AG04449 (cell line): ENCODE measurements around the gene NRG2.

Experiments
- CTCF ChIA-PET: fragments of 350-600 bp; formaldehyde crosslinking; extraction: SDS; loops from one replicate; lab custom pipeline; 2021; ENCODE audit warnings: antibody characterized with exemption; lab: Yijun Ruan, JAX
- POLR2A ChIA-PET: fragments of 400-600, 350-600 bp; formaldehyde crosslinking; extraction: SDS; loops from one replicate; lab custom pipeline; 2020; ENCODE audit warnings: antibody characterized with exemption, inconsistent platforms; lab: Yijun Ruan, JAX
- DNase-seq: peaks from one replicate; pipeline ENCODE4 v3.0.0-alpha.2; 2010; ENCODE audit warnings: low read depth, low spot score
- H3K4me3 ChIP-seq: 2 replicates; pipeline ENCODE4 v1.5.1; 2011; ENCODE audit warnings: low read depth, mild to moderate bottlenecking, control low read depth, low read length
- TF ChIP-seq, protein P1 (sequence below): IDR thresholded peaks from one replicate; pipeline ENCODE4 v1.5.1; 2011; ENCODE audit warnings: mild to moderate bottlenecking, moderate library complexity, low read length, control low read depth, inconsistent platforms; ENCODE audit not compliant: insufficient read depth; ENCODE audit errors: missing control alignments

The NRG2 gene

DNA sequence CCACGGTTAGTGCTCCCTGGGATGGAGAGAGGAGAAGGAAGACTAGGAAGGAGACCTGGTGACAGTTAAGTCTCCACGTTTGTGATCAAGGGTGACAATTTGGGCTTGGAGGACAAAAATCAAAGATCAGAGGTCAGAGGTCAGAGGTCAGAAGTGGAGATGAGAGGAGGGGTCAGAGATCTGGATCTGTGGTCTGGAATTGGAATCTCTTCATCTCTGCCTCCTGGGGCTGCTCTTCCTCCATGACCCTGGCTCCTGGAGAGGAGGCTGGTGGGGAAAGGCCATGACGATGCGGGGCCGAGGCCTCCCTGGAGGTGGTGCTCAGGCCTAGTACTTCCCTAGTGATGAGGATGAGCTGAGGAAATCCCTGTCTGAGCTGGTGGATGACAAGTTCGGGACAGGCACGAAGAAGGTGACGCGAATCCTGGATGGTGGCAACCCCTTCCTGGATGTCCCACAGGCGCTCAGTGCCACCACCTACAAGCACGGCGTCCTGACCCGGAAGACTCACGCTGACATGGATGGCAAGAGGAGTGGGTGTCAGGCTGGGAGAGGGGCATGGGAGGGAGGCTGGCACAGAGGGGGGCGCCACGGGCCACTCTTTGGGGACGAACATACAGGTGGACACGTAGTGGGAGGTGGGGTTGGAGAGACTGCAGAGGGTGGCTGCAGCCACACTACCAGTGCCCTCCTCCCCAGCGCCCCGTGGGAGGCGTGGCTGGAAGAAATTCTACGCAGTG lies 206.5 kb downstream of the NRG2 start:
- H3K4me3 ChIP-seq, result no peak overlapping the region
- CTCF ChIA-PET, result no interaction called here
- POLR2A ChIA-PET, result no interaction called here
- no peak for DNase-seq
- TF ChIP-seq, protein P1, sequence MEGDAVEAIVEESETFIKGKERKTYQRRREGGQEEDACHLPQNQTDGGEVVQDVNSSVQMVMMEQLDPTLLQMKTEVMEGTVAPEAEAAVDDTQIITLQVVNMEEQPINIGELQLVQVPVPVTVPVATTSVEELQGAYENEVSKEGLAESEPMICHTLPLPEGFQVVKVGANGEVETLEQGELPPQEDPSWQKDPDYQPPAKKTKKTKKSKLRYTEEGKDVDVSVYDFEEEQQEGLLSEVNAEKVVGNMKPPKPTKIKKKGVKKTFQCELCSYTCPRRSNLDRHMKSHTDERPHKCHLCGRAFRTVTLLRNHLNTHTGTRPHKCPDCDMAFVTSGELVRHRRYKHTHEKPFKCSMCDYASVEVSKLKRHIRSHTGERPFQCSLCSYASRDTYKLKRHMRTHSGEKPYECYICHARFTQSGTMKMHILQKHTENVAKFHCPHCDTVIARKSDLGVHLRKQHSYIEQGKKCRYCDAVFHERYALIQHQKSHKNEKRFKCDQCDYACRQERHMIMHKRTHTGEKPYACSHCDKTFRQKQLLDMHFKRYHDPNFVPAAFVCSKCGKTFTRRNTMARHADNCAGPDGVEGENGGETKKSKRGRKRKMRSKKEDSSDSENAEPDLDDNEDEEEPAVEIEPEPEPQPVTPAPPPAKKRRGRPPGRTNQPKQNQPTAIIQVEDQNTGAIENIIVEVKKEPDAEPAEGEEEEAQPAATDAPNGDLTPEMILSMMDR, result no peak

DNA sequence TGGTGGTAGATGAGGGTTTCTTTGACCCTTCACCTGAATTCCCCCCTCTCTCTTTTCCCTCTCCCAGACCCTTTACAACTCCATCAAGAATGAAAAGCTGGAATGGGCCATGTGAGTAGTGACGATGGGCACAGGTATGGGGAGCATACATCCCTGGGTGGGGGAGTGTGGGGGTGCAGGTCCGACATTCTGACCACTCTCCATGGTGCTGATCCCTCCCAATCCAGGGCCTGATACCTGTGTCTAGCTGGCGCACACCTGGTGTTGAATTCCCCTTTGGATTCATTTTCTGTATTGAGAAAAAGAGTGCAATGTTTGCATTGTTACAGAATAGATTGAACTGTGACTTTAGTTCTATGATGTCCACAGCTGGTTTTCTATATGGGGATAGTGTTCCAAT lies 207.4 kb downstream of the NRG2 start:
- POLR2A ChIA-PET, result no interaction called here
- CTCF ChIA-PET, result no interaction called here

DNA sequence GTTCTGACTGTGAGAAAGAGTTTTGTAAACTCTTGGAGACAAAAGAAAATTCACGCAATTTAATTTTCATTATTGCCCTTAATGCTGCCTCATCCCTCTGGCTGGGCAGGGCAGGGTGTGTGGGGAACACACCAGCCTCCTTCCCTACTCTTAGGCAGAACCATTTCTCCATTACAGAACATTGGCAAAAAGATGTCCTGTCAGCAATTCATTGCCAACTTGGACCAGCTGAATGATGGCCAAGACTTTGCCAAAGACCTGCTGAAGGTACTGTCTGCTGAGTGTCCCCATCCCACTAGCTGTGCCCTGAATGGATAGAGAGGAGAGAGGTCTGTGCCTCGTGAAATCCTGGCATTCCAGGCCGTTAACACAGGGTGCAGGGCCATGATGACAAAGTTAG lies 209.6 kb downstream of the NRG2 start:
- H3K4me3 ChIP-seq, result no peak overlapping the region
- ChIA-PET POLR2A (no interaction called here), CTCF (interaction anchor here (0.9 to 3.0 kb wide), 3 partner anchors 10 to 45 kb away, joined by 3 to 14 read pairs (median 5); no protein-coding TSS in a partner anchor)
- DNase-seq, result no peak
- TF ChIP-seq, protein P1, result no peak

More for the DNA sequence above, 207.4 kb downstream of the NRG2 start:
- DNase-seq, result no peak
- no peak overlapping the region for H3K4me3 ChIP-seq
- TF ChIP-seq, protein P1, result no peak

DNA sequence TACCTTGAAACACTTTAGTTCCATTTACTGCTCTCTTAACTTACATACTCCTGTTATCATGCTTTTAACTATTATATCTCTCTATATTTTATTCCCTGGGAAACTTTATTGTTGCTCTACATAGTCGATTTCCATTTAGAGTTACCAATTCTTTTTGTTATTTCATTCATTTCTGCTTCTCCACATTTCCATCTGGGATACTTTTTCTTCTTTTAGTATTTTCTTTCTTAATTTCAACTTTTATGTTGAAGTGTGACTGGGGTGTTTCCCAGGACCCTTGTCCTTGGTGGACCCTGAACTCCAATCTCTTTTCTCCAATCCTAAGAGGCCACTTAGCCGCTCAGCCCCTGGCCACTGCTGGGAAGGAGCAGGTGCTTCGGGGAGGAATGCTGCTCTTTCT lies 211.5 kb downstream of the NRG2 start:
- DNase-seq, result no peak
- TF ChIP-seq, protein P1, result no peak
- H3K4me3 ChIP-seq, result no peak overlapping the region
- ChIA-PET POLR2A (no interaction called here), CTCF (interaction anchor here (0.7 to 3.0 kb wide), 4 partner anchors 12 to 45 kb away, joined by 3 to 14 read pairs (median 4); no protein-coding TSS in a partner anchor)

DNA sequence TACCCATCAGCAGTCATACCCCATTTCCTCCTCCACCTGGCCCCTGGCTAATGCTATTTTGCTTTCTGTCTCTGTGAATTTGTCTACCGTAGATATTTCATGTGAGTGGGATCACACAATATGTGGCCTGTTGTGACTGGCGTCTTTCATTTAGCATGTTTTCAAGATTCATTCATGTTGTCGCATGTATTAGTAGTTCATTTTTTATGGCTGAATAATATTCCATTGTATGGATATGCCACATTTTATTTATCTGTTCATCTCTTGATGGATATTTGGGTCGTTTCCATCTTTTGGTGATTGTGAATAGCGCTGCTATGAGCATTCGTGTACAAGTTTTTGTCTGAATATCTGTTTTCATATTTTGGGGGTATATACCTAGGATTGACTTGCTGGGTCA lies 213.6 kb downstream of the NRG2 start:
- no peak overlapping the region for H3K4me3 ChIP-seq
- no peak for DNase-seq
- TF ChIP-seq, protein P1, result no peak
- ChIA-PET POLR2A (no interaction called here), CTCF (no interaction called here)

DNA sequence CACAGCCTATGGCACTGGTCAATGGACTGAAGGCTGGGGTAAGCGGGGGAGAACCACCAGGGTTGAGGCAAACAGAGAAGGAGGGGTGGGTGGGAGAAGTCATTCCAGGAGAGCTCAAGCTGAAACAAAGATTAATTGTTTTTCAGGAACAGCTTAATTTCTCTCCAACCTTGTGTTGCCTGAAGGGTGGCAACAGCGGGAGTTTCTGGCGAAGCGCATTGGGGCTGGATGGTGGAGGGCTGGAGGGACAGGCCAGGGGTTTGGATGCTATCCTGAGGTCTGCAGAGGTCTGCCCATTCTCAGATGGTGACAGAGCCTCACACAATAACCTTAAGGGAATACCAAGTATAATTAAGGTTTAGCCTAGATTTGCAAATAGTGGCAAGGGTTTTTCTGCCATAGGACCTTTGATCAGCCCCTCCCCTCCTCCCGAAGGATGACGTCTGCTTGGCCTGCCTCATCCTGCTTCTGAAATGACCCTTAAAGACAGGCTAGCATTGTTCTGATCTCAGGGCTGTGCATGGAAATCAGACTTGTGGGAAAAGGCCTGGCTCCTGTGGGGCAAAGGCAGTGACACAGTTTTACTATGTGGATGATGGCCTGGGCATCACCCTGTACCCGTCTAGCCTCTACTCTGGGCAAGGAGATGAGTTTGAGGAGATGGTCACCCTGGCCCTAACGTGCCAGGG lies 214.7 kb downstream of the NRG2 start:
- CTCF ChIA-PET, result no interaction called here
- DNase-seq, result no peak
- POLR2A ChIA-PET, result no interaction called here
- no peak overlapping the region for H3K4me3 ChIP-seq
- TF ChIP-seq, protein P1, result no peak
